Tibial artery (tissue), 4 donors: ENCODE measurements around the gene EXOSC6.
"Not testable (repeated sequence)": the region's sequence is repeated elsewhere in the genome, so short reads cannot be mapped to it uniquely, and the experiment has no call there.

Source experiments
- DNase-seq, 2 donors: peaks; one replicate each; pipeline ENCODE4 v3.0.0-alpha.2; 2019
- H3K27ac ChIP-seq, 2 donors: fragments of 200-600 bp; sonication (generic) in 1 of 2; 1 replicate in 1 of 2; 2 replicates in 1 of 2; pipeline ENCODE4 v1.5.1; 2018 to 2019; ENCODE audit warnings: mild to moderate bottlenecking in 1 of 2
- H3K27me3 ChIP-seq, 2 donors: fragments of 200-600 bp; sonication (generic) in 1 of 2; one replicate each; pipeline versions ENCODE4 v1.5.1 to v1.6.0; 2016 to 2019
- H3K36me3 ChIP-seq, 3 donors: fragments of 200-600 bp; sonication (generic) in 2 of 3; one replicate each; pipeline ENCODE4 v1.5.1; 2016 to 2019; ENCODE audit warnings: mild to moderate bottlenecking in 2 of 3
- H3K4me1 ChIP-seq, 4 donors: fragments of 200-600 bp; sonication (generic) in 2 of 4; 1 replicate in 3 of 4; 2 replicates in 1 of 4; pipeline ENCODE4 v1.5.1; 2016 to 2019
- H3K4me3 ChIP-seq, 2 donors: fragments of 200-600 bp; sonication (generic) in 1 of 2; 1 replicate in 1 of 2; 2 replicates in 1 of 2; pipeline ENCODE4 v1.5.1; 2018 to 2019; ENCODE audit warnings: mild to moderate bottlenecking in 2 of 2
- H3K9me3 ChIP-seq, 3 donors: fragments of 200-600 bp; sonication (generic) in 1 of 3; one replicate each; pipeline ENCODE4 v1.5.1; 2016 to 2019
- intact Hi-C: fragments of 100-400 bp; cut with DNase I; formaldehyde crosslinking; loops from one replicate; pipeline ENCODE4 v1.15.0; 2023; ENCODE audit warnings: low total_unique reads
- TF ChIP-seq, protein P1 (sequence below), 2 experiments: fragments of 200-600 bp in 1 of 2; fragments of 450-650 bp in 1 of 2; IDR thresholded peaks; one replicate each; pipeline ENCODE4 v1.5.1; 2017 to 2019; ENCODE audit warnings: antibody characterized with exemption in 2 of 2, mild to moderate bottlenecking in 1 of 2, moderate library complexity in 1 of 2

The EXOSC6 gene

DNA sequence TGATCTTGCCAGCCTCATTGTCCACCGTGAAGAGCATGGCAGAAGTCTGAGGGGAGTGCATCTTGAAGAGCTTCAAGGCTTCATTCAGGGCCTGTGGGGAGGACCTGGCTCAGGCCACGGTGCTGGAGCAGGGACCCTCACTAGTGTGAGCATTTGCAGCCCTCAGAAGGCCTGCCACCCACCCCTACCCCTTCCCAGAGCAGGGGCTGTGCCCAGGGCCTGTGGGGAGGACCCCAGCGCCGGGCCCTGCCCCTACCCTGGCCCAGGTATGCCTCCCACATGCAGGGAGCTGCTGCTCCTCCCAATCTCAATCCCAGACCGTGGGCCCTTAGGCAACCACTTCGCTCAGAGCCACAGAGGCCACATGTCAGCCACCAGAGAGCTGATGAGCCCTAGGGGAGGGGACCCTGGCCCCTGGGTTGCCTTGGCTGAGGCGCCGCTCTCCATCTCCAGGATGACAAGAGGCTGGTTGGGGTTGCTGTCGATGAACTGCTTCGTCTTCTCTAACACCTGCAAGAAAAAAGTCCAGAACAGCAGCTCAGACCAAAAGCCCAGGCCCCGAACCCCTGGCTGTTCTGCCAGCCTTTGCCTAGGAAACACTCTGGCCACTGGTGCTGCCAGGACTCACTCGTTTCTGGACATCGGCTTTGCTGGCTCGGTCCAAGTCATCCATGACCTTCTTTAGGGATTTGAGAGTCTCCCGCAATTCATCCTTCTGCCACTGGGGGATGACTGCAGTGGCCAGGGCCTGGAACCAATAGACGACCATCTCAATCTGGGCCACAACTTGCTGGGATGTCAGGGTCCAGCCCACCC is 1.8 kb upstream of the EXOSC6 start:
- intact Hi-C loops = no loop called here
- DNase-seq = no peak
- Histone ChIP-seq H3K4me1 (peaks cover 0 to 22% (median 16%) of the 10 kb centered on the region in 4 donors), H3K4me3 (no peak overlapping the region), H3K9me3 (no peaks in the 10 kb centered on the region), H3K36me3 (peaks cover 56 to 67% (median 65%) of the 10 kb centered on the region in 3 donors), H3K27me3 (no peaks in the 10 kb centered on the region), H3K27ac (no peak overlapping the region)
- TF ChIP-seq, protein P1, sequence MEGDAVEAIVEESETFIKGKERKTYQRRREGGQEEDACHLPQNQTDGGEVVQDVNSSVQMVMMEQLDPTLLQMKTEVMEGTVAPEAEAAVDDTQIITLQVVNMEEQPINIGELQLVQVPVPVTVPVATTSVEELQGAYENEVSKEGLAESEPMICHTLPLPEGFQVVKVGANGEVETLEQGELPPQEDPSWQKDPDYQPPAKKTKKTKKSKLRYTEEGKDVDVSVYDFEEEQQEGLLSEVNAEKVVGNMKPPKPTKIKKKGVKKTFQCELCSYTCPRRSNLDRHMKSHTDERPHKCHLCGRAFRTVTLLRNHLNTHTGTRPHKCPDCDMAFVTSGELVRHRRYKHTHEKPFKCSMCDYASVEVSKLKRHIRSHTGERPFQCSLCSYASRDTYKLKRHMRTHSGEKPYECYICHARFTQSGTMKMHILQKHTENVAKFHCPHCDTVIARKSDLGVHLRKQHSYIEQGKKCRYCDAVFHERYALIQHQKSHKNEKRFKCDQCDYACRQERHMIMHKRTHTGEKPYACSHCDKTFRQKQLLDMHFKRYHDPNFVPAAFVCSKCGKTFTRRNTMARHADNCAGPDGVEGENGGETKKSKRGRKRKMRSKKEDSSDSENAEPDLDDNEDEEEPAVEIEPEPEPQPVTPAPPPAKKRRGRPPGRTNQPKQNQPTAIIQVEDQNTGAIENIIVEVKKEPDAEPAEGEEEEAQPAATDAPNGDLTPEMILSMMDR (IDR thresholded peaks at IDR 0.05) = peak; percentile 21 to 35

DNA sequence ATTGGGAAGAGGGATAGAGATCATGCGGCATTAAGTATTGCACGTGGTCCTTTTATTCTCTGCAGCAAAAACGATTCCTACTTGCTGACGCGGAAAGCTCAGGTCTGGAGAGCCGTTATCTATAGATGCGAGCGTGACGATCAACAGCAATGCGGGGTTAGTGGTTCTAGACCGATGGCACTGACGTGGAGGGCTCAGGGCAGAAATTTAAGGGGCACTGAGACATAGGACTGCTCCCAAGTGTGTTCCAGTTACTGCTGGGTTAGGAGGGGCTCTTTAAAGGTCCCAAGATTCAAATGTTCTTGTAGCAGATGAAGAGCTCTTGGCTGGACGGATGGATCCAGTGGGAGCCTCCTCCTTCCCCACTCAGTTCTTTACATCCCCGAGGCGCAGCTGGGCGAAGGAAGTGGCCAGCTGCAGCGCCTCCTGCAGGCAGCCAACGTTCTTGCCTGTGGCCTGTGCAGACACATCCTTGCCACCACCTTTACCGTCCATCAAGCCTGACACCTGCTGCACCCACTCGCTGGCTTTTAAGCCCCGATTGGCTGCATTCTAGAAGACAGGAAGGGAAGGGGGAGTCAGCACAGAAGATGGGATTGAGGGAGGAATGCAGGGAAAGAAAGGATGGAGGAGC is 732 bp upstream of the EXOSC6 start:
- no peaks in the 10 kb centered on the region for H3K27me3 ChIP-seq
- H3K27ac ChIP-seq = peak overlapping the region in 1 of 2 donors; percentile 75
- intact Hi-C loops = no loop called here
- H3K4me3 ChIP-seq = no peak overlapping the region
- peaks cover 0 to 22% (median 16%) of the 10 kb centered on the region in 4 donors for H3K4me1 ChIP-seq
- TF ChIP-seq, protein P1 (IDR thresholded peaks at IDR 0.05) = peak in 1 of 2 experiments; percentile 14
- H3K9me3 ChIP-seq = no peaks in the 10 kb centered on the region
- no peak for DNase-seq
- peaks cover 46 to 57% (median 55%) of the 10 kb centered on the region in 3 donors for H3K36me3 ChIP-seq

DNA sequence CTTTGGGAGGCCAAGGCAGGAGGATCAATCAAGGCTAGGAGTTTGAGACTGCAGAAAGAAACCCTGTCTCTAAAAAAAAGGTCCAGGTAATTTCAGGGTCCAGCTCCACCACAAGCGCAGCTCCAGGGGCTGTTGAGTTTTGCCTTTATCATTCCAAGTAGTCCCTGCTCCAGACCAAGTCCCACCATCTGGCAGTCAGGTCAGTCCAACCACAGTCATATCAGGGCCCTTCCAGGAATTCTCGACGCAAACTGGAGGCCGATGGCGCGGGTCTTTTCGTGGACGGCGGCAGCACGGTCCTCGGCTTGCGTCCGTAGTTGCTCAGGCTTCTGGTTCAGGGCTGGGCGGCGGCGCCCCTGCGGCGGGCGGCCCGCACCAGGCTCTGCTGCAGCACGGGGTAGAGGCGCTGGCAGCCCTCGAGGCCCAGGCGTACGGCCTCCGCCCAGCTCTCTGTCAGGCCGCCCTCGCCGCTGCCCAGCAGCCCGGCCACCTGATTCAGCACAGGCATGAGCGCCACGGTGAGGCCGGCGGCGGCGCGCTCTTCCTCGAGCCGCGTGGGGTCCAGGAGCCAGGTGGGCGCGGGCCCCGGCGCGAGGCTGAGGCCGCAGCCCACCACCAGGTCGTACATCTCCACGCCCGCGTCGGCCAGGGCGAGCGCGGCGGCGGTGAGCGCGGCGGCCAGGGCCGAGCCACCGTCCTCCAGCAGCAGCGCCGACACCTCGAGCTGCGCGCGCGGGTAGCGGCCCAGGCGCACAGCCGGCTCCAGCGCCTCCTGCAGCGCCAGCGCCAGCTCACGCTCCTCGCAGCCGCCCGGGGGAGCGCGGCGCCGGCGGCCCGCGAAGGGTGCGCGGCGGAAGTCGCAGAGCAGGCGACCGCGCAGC is 752 bp downstream of the EXOSC6 start:
- TF ChIP-seq, protein P1 (IDR thresholded peaks at IDR 0.05) = no peak
- peaks cover 0 to 22% (median 16%) of the 10 kb centered on the region in 4 donors for H3K4me1 ChIP-seq
- peak in 1 of 2 donors; percentile 25 for DNase-seq
- H3K27me3 ChIP-seq = no peaks in the 10 kb centered on the region
- no peaks in the 10 kb centered on the region for H3K9me3 ChIP-seq
- peaks cover 31 to 42% (median 40%) of the 10 kb centered on the region in 3 donors for H3K36me3 ChIP-seq
- intact Hi-C loops = no loop called here
- H3K4me3 ChIP-seq = peak overlapping the region; percentile 74 to 77
- H3K27ac ChIP-seq = peak overlapping the region; percentile 65 to 69

DNA sequence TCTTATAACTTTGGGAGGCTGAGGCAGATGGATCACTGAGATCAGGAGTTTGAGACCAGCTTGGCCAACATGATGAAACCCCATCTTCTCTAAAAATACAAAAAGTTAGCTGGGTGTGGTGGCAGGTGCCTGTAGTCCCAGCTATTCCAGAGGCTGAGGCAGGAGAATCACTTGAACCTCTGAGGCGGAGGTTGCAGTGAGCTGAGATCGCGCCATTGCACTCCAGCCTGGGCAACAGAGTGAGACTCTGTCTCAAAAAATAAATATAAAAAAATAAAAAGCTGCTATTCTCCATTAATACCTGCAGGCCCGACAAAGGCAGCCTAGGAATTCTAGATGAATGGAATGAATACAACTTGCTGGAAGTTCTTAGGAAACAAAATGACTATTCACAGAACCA is 2.0 kb downstream of the EXOSC6 start:
- H3K27ac ChIP-seq, H3K27me3 ChIP-seq, intact Hi-C loops, DNase-seq, H3K9me3 ChIP-seq: not testable (repeated sequence)
- H3K4me3 ChIP-seq = peak overlapping the region in 1 of 2 donors; percentile 14
- H3K36me3 ChIP-seq = peaks cover 21 to 29% (median 27%) of the 10 kb centered on the region in 3 donors
- H3K4me1 ChIP-seq = peaks cover 0 to 22% (median 16%) of the 10 kb centered on the region in 4 donors

DNA sequence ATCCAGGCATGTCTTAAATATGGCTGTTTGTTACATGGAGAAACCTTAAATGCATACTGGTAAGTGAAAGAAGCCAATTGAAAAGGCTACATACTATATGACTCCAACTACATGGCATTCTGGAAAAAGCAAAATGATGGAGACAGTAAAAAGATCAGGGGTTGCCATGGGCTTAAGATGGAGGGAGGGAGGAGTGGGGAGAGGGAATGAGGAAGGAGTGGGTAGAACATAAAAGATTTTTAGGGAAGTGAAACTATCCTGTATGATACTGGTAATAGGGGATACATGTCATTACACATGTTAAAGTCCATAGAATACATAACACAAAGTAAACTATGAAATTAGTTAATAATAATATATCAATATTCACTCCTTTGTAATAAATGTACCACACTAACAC is 13.0 kb downstream of the EXOSC6 start:
- H3K27me3 ChIP-seq, DNase-seq, H3K9me3 ChIP-seq, H3K27ac ChIP-seq, H3K4me1 ChIP-seq, H3K4me3 ChIP-seq, intact Hi-C loops: not testable (repeated sequence)
- peaks cover 9 to 27% (median 10%) of the 10 kb centered on the region in 3 donors for H3K36me3 ChIP-seq

DNA sequence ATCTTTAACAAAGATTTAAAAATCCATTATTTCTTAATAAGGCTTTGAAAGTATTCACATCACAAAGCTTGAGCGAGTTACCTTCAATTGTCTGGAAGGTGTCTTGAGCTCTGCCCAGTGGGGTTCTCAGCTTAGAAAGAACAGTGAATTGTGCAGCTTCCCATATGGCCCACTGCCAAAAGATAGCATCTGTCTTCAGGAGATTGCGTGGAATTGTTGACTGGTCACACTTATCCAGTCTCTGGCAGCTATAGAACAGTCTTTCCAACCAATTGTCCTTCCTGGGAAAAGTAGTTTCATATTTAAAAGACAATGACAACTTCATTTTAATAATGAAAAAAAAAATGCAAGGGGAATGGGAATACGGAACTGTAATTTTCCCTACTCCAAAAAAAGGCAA is 19.9 kb downstream of the EXOSC6 start:
- intact Hi-C loops, DNase-seq: not testable (repeated sequence)
- H3K36me3 ChIP-seq = peaks cover 10 to 57% (median 53%) of the 10 kb centered on the region in 3 donors

DNA sequence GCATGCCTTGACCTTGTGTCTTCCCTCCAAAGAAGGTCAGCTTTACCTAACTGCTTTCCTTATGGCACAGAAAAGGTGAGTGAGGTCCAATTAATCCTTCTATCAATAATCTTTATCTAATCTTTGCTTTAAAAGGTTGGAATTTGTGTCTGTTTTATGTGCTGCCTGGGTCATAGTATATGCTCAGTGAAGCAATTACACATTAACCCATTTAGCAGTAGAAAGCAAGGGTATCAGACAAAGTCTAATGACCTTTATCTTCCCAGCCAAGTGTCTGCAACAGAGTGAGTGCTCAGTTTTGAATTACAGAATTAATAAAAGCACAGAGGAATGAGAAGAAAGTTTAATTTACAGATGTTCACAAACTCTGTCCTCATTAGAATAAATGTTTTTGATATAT is 25.7 kb downstream of the EXOSC6 start:
- H3K4me1 ChIP-seq, H3K9me3 ChIP-seq, H3K4me3 ChIP-seq, H3K27me3 ChIP-seq, DNase-seq, intact Hi-C loops, H3K27ac ChIP-seq: not testable (repeated sequence)
- peaks cover 0 to 53% (median 35%) of the 10 kb centered on the region in 3 donors for H3K36me3 ChIP-seq

More for the DNA sequence above, 19.9 kb downstream of the EXOSC6 start:
- not testable (repeated sequence) for H3K4me1 ChIP-seq, H3K4me3 ChIP-seq, H3K27me3 ChIP-seq, H3K27ac ChIP-seq, H3K9me3 ChIP-seq

DNA sequence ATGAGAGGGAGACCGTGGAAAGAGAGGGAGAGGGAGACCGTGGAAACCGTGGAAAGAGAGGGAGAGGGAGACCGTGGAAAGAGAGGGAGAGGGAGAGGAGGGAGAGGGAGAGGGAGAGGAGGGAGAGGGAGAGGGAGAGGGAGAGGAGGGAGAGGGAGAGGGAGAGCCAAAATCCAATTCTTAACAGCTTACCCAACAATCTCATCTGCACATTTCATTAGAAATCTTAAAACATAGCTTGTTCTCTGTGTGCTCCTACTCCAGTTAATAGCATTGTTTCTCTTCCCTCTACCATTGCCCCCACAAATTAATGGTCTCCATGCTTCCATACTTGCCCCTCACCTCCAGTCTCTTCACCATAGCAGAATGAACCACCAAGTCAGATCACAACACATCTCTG is 26.3 kb downstream of the EXOSC6 start:
- H3K4me1 ChIP-seq, H3K4me3 ChIP-seq, intact Hi-C loops, H3K9me3 ChIP-seq, DNase-seq, H3K27me3 ChIP-seq, H3K27ac ChIP-seq: not testable (repeated sequence)
- peaks cover 0 to 52% (median 32%) of the 10 kb centered on the region in 3 donors for H3K36me3 ChIP-seq

DNA sequence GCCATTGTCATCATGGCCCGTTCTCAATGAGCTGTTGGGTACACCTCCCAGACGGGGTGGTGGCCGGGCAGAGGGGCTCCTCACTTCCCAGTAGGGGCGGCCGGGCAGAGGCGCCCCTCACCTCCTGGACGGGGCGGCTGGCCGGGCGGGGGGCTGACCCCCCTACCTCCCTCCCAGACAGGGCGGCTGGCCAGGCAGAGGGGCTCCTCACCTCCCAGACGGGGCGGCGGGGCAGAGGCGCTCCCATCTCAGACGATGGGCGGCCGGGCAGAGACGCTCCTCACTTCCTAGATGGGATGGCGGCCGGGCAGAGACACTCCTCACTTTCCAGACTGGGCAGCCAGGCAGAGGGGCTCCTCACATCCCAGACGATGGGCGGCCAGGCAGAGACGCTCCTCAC is 27.1 kb downstream of the EXOSC6 start:
- peaks cover 0 to 52% (median 32%) of the 10 kb centered on the region in 3 donors for H3K36me3 ChIP-seq
- H3K4me1 ChIP-seq, intact Hi-C loops, H3K4me3 ChIP-seq, H3K9me3 ChIP-seq, H3K27ac ChIP-seq, H3K27me3 ChIP-seq, DNase-seq: not testable (repeated sequence)

DNA sequence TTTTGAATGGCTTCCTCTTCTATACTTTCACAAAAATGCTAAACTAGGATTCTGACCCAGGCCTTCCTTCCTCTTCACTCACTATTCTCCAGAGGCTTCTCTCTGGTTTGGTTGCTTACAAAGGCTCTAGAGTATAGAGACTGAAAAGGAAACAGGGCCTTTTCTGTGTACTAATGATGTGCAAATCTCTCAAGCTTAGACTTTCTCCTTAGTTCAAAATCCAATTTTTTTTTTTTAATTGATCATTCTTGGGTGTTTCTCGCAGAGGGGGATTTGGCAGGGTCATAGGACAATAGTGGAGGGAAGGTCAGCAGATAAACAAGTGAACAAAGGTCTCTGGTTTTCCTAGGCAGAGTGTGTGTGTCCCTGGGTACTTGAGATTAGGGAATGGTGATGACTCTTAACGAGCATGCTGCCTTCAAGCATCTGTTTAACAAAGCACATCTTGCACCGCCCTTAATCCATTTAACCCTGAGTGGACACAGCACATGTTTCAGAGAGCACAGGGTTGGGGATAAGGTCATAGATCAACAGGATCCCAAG is 27.7 kb downstream of the EXOSC6 start:
- intact Hi-C loops, H3K9me3 ChIP-seq, H3K27me3 ChIP-seq, H3K4me3 ChIP-seq, H3K27ac ChIP-seq, H3K4me1 ChIP-seq, DNase-seq: not testable (repeated sequence)
- H3K36me3 ChIP-seq = peaks cover 0 to 58% (median 32%) of the 10 kb centered on the region in 3 donors
